HepG2 (cell line): Measurements from ENCODE around the gene CCDC157. TPM values are rescaled to one million over a fixed set of nuclear protein-coding genes. Genes with fewer than 3 reads are reported as not detected.

Source experiments
- AFF4 ChIP-seq: sonication (generic); formaldehyde crosslinking; IDR thresholded peaks from 2 replicates; pipeline ENCODE4 v1.4.0; 2020; ENCODE audit warnings: missing genetic modification reagents
- CBX5 ChIP-seq: sonication (generic); formaldehyde crosslinking; IDR thresholded peaks from 2 replicates; pipeline ENCODE4 v1.4.0; 2020; ENCODE audit warnings: missing genetic modification reagents, borderline replicate concordance
- DBP ChIP-seq: sonication (generic); formaldehyde crosslinking; IDR thresholded peaks from 2 replicates; pipeline ENCODE4 v1.4.0; 2020; ENCODE audit warnings: missing genetic modification reagents; ENCODE audit errors: not compliant biosample characterization
- E2F1 ChIP-seq: sonication (generic); formaldehyde crosslinking; IDR thresholded peaks from 2 replicates; pipeline ENCODE4 v1.5.0; 2020; ENCODE audit warnings: missing genetic modification reagents
- FOXJ3 ChIP-seq: sonication (generic); formaldehyde crosslinking; IDR thresholded peaks from 2 replicates; pipeline ENCODE4 v1.4.0; 2020; ENCODE audit warnings: missing genetic modification reagents, mild to moderate bottlenecking, borderline replicate concordance
- FOXP1 ChIP-seq, 2 experiments: fragments of 450-650 bp in 1 of 2; IDR thresholded peaks; 2 replicates each; pipeline ENCODE4 v1.6.1; 2017 to 2018; ENCODE audit warnings: antibody characterized with exemption in 1 of 2
- HES4 ChIP-seq: sonication (generic); formaldehyde crosslinking; IDR thresholded peaks from 2 replicates; pipeline ENCODE4 v1.9.0; 2021; ENCODE audit warnings: mild to moderate bottlenecking, missing genetic modification reagents, borderline replicate concordance
- HMGA1 ChIP-seq: sonication (generic); formaldehyde crosslinking; conservative IDR thresholded peaks from 2 replicates; pipeline ENCODE4 v1.4.0; 2020; ENCODE audit warnings: missing genetic modification reagents
- HNF4G ChIP-seq, 2 experiments: sonication (generic) in 1 of 2; formaldehyde crosslinking in 1 of 2; IDR thresholded peaks; 2 replicates each; pipeline versions ENCODE4 v1.4.0 to v1.6.1; 2011 to 2020; ENCODE audit warnings: borderline replicate concordance in 2 of 2, low read depth in 2 of 2, mild to moderate bottlenecking in 2 of 2, low read length in 1 of 2, missing genetic modification reagents in 1 of 2, moderate library complexity in 1 of 2
- MAFF ChIP-seq: IDR thresholded peaks from 2 replicates; pipeline ENCODE4 v1.6.1; 2011; ENCODE audit warnings: low read depth, low read length, improper control_type of control experiment
- MBNL3 ChIP-seq: fragments of 250-450 bp; sonication (Bioruptor Pico); conservative IDR thresholded peaks from 2 replicates; pipeline ENCODE4 v1.8.0; 2022; ENCODE audit warnings: mild to moderate bottlenecking, inconsistent platforms
- MED1 ChIP-seq: sonication (generic); formaldehyde crosslinking; IDR thresholded peaks from 2 replicates; pipeline ENCODE4 v1.4.0; 2020; ENCODE audit warnings: missing genetic modification reagents
- NR2F6 ChIP-seq, 2 experiments: IDR thresholded peaks; 2 replicates each; pipeline ENCODE4 v1.6.1; 2016; ENCODE audit warnings: antibody characterized with exemption in 1 of 2, mild to moderate bottlenecking in 1 of 2
- PBX2 ChIP-seq: IDR thresholded peaks from 2 replicates; pipeline ENCODE4 v1.6.1; 2016; ENCODE audit warnings: control low read depth
- REL ChIP-seq: sonication (generic); formaldehyde crosslinking; conservative IDR thresholded peaks from 2 replicates; pipeline ENCODE4 v1.8.0; 2022; ENCODE audit warnings: mild to moderate bottlenecking, missing genetic modification reagents, moderate library complexity
- RXRB ChIP-seq: IDR thresholded peaks from 2 replicates; pipeline ENCODE4 v1.6.1; 2016; ENCODE audit warnings: borderline replicate concordance, missing genetic modification reagents, missing compliant biosample characterization
- TERF1 ChIP-seq: sonication (generic); formaldehyde crosslinking; IDR thresholded peaks from 2 replicates; pipeline ENCODE4 v1.8.0; 2022; ENCODE audit warnings: mild to moderate bottlenecking, missing genetic modification reagents, moderate library complexity
- ZNF136 ChIP-seq: sonication (generic); formaldehyde crosslinking; IDR thresholded peaks from 2 replicates; pipeline ENCODE4 v1.8.1; 2022; ENCODE audit warnings: low read depth, mild to moderate bottlenecking, moderate library complexity, missing genetic modification reagents
- ZNF20 ChIP-seq: sonication (generic); formaldehyde crosslinking; IDR thresholded peaks from 2 replicates; pipeline ENCODE4 v1.4.0; 2020; ENCODE audit warnings: mild to moderate bottlenecking, moderate library complexity, missing genetic modification reagents
- polyA plus RNA-seq, 8 experiments: library from polyadenylated mRNA; depleted of rRNA in 3 of 8; stranded (reverse) in 7 of 8; unstranded in 1 of 8; fragments of >200 nt; fragmentation: Illumina TruSeq in 4 of 8; extraction: Trizol in 4 of 8; gene quantifications; 2 replicates each; pipeline versions ENCODE4 v1.2.1 to v1.2.3, GENCODE V29; 2011 to 2016; ENCODE audit warnings: low read depth in 4 of 8, missing spikeins in 1 of 8, mixed read lengths in 1 of 8; ENCODE audit not compliant: insufficient read depth in 1 of 8
- total RNA-seq, 5 experiments: library from RNA; depleted of rRNA; stranded (reverse); fragments of >200 nt; fragmentation: Illumina TruSeq; extraction: Trizol; gene quantifications; 2 replicates each; pipeline ENCODE4 v1.2.3, GENCODE V29; 2016; ENCODE audit warnings: low read depth in 1 of 5

CCDC157 gene
- total and polyA plus RNA-seq, 2 of the 13 experiments (the other 11 are each of a cell fraction or from before 2014, with no cell fraction given), result 1.4 to 1.6 TPM

- TF ChIP-seq AFF4 (CRISPR knock-in tag) (peak; percentile 30; the same call in 1 of the 2 replicates), CBX5 (CRISPR knock-in tag) (no peak), RXRB (no peak), FOXP1 (IDR thresholded peaks at IDR 0.05) (no peak), FOXP1 (CRISPR knock-in tag; IDR thresholded peaks at IDR 0.05) (0 out of 2 replicates have a peak, but pooled peaks have one; percentile 20), TERF1 (CRISPR knock-in tag) (no peak), MBNL3 (no peak), MED1 (CRISPR knock-in tag) (peak; percentile 31), ZNF136 (no peak), ZNF20 (no peak), HMGA1 (CRISPR knock-in tag) (no peak), DBP (CRISPR knock-in tag) (peak; percentile 1), HES4 (CRISPR knock-in tag) (no peak), E2F1 (CRISPR knock-in tag) (no peak), REL (CRISPR knock-in tag) (peak; percentile 41; the same call in 1 of the 2 replicates), MAFF (peak; percentile 16; the same call in 1 of the 2 replicates), FOXJ3 (CRISPR knock-in tag) (0 out of 2 replicates have a peak, but pooled peaks have one; percentile 6), NR2F6 (IDR thresholded peaks at IDR 0.05) (peak; percentile 22), NR2F6 (CRISPR knock-in tag; IDR thresholded peaks at IDR 0.05) (peak; percentile 12; the same call in 1 of the 2 replicates), HNF4G (IDR thresholded peaks at IDR 0.05; ENCODE audit: borderline replicate concordance, low read depth, low read length) (no peak), HNF4G (CRISPR knock-in tag; IDR thresholded peaks at IDR 0.05; ENCODE audit: borderline replicate concordance, low read depth) (no peak), PBX2 (CRISPR knock-in tag) (no peak)
Observed at GRCh38 chr22:30422481-30423300, 65.9 kb downstream of the CCDC157 start (continued).
